Muscle layer of colon (tissue), 2 donors: ENCODE data around the gene LUZP1.
A peak's percentile ranks its signal among the peaks of the same experiment; 100 is the strongest.

Experiments used
- H3K27ac ChIP-seq: one replicate; pipeline ENCODE4 v1.7.0; 2013; ENCODE audit warnings: low read depth, mild to moderate bottlenecking, low read length, moderate library complexity
- H3K27me3 ChIP-seq, 2 donors: one replicate each; pipeline ENCODE4 v1.7.0; 2013; ENCODE audit warnings: low read length in 2 of 2, mild to moderate bottlenecking in 2 of 2; ENCODE audit not compliant: insufficient read depth in 2 of 2, control insufficient read depth in 1 of 2
- H3K36me3 ChIP-seq: one replicate; pipeline ENCODE4 v1.7.0; 2013; ENCODE audit warnings: mild to moderate bottlenecking, low read length; ENCODE audit not compliant: insufficient read depth
- H3K4me1 ChIP-seq: one replicate; pipeline ENCODE4 v1.7.0; 2013; ENCODE audit warnings: mild to moderate bottlenecking, low read length; ENCODE audit not compliant: insufficient read depth
- H3K4me3 ChIP-seq, 2 donors: one replicate each; pipeline ENCODE4 v1.7.0; 2013; ENCODE audit warnings: low read length in 2 of 2, low read depth in 1 of 2, mild to moderate bottlenecking in 1 of 2, moderate library complexity in 1 of 2
- H3K9ac ChIP-seq: one replicate; pipeline ENCODE4 v1.7.0; 2013; ENCODE audit warnings: low read length
- H3K9me3 ChIP-seq: one replicate; pipeline ENCODE4 v1.7.0; 2013; ENCODE audit warnings: mild to moderate bottlenecking, low read length
- donor health status: abdominal sarcoma.
- donor health status: Adenocarcinoma of cecum.

The LUZP1 gene

GRCh38 chr1:23185381-23185780 lies 16.7 kb upstream of the LUZP1 start:
- H3K4me3 ChIP-seq: no peak overlapping the region
- H3K9me3 ChIP-seq: no peaks in the 10 kb centered on the region
- no peaks in the 10 kb centered on the region for H3K27me3 ChIP-seq
- H3K9ac ChIP-seq: no peak overlapping the region
- no peaks in the 10 kb centered on the region for H3K4me1 ChIP-seq
- H3K27ac ChIP-seq: no peak overlapping the region
- H3K36me3 ChIP-seq: no peaks in the 10 kb centered on the region

- Histone ChIP-seq H3K4me3 (peak overlapping the region in 1 of 2 donors; percentile 64), H3K4me1 (no peaks in the 10 kb centered on the region), H3K27ac (no peak overlapping the region), H3K27me3 (no peaks in the 10 kb centered on the region), H3K9me3 (no peaks in the 10 kb centered on the region), H3K36me3 (no peaks in the 10 kb centered on the region), H3K9ac (no peak overlapping the region)
These were observed 15.7 kb upstream of the LUZP1 start for GRCh38 chr1:23184212-23184934.

DNA sequence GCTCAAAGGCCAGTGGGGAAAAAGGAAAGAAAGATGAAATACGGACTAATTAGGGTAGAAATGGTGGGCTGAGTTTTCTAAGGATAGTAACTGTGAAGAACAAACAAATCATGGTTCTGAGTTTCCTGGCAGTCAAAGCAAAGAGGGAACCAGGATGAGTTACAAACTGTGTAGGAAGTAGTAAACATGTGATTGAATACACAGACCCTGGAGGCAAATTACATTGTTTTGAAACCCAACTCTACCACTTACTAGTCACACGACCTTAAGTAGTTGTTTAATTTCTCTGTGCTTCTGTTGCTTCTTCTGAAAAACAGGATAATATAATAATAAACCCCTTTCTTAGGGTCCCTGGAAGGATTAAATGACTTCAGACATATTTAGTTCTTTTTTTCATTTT lies 11.2 kb upstream of the LUZP1 start:
- Histone ChIP-seq H3K27me3 (no peaks in the 10 kb centered on the region), H3K27ac (no peak overlapping the region), H3K36me3 (no peaks in the 10 kb centered on the region), H3K9ac (no peak overlapping the region), H3K4me1 (peaks cover 14% of the 10 kb centered on the region), H3K4me3 (no peak overlapping the region), H3K9me3 (no peaks in the 10 kb centered on the region)

DNA sequence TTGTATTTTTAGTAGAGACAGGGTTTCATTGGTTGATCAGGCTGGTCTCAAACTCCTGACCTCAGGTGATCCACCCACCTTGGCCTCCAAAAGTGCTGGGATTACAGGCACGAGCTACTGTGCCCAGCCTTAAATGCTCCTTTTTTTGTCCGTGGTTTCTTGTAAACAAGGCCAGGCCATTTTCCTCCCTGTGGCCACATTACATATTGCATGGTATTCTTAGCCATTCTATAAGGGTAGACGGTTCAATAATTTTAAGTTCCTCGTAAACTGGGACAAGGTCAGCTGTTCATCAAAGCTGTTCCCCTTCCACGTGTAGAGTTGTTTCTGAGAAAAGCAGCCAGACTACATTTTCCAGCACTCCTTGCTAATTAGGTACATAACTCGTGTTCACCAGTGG lies 10.3 kb upstream of the LUZP1 start:
- H3K4me3 ChIP-seq: no peak overlapping the region
- peak overlapping the region; percentile 81 for H3K27ac ChIP-seq
- peaks cover 14% of the 10 kb centered on the region for H3K4me1 ChIP-seq
- H3K9me3 ChIP-seq: no peaks in the 10 kb centered on the region
- H3K9ac ChIP-seq: peak overlapping the region; percentile 92
- H3K36me3 ChIP-seq: no peaks in the 10 kb centered on the region
- no peaks in the 10 kb centered on the region for H3K27me3 ChIP-seq

DNA sequence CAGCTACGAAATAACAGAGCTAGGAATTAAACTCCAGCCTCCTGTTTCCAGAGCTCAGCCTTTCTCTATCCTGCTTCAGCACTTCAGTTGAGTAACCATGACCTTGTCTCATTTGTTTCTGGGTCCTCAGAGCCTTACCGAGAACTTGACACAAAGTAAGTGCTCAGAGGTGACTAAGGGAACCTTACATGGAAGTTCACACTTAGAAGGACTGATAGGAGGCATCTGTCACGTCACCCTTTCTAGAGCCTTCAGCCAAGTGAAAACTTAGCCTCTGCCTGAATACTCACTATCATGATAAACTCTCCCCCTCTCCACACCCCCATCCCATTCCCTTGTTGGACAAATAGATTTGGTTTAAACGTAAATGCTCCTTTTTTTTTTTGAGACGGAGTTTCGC lies 9.8 kb upstream of the LUZP1 start:
- no peaks in the 10 kb centered on the region for H3K27me3 ChIP-seq
- no peaks in the 10 kb centered on the region for H3K9me3 ChIP-seq
- H3K9ac ChIP-seq: peak overlapping the region; percentile 92
- no peaks in the 10 kb centered on the region for H3K36me3 ChIP-seq
- peak overlapping the region; percentile 81 for H3K27ac ChIP-seq
- H3K4me3 ChIP-seq: peak overlapping the region; percentile 24 to 73
- H3K4me1 ChIP-seq: peaks cover 14% of the 10 kb centered on the region

DNA sequence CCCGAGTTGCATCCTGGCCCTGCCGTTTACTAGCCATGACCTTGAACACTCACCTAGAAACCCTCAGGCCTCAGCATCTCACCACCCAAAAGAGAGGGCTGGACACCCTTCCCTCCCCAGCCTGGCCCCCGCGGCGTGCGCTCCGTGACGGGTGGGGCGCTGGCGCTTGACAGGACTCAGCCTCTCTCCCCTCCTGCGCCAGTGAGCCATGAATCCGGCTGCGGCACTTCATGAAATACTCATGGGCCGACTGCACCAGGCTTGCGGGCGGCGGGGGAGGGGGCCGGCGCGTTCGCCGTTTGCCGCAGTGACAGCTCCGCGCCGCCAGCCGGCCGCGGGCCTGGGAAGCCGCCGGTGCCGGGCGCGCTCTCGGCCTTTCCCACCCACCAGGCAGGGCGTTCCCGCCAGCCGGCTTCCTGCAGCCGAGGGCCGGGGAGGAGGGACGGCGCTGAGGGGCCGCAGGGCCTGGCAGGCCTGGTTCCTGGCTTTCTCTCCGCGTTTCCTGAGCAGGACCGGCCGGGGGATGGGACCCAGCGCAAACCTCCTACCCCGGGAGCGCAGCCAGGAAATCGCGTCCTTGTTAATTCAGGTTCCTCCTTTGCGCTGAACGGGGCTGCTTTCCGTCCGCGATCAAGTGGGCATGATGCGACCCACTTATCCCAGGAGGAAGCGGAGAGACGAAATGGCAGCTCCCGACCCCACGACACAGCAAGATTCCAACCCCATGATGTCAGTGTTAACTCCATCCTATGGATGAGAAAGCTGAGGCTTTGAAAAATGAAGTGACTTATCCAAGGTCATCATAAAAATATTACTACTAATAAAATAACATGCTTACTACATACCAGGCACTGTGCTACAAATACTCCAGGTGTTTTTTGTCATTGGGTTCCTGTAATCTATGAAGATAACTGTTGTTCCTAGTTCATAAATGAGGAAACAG lies 9.1 kb upstream of the LUZP1 start:
- Histone ChIP-seq H3K9ac (peak overlapping the region; percentile 92), H3K27me3 (no peaks in the 10 kb centered on the region), H3K9me3 (no peaks in the 10 kb centered on the region), H3K4me1 (peaks cover 14% of the 10 kb centered on the region), H3K27ac (peak overlapping the region; percentile 81), H3K4me3 (peak overlapping the region; percentile 24 to 73), H3K36me3 (no peaks in the 10 kb centered on the region)

- Histone ChIP-seq H3K27ac (peak overlapping the region; percentile 81), H3K36me3 (no peaks in the 10 kb centered on the region), H3K4me1 (peaks cover 15% of the 10 kb centered on the region), H3K27me3 (no peaks in the 10 kb centered on the region), H3K4me3 (peak overlapping the region; percentile 24 to 73), H3K9ac (peak overlapping the region; percentile 92), H3K9me3 (no peaks in the 10 kb centered on the region)
These were observed 8.4 kb upstream of the LUZP1 start for GRCh38 chr1:23177031-23177430.

DNA sequence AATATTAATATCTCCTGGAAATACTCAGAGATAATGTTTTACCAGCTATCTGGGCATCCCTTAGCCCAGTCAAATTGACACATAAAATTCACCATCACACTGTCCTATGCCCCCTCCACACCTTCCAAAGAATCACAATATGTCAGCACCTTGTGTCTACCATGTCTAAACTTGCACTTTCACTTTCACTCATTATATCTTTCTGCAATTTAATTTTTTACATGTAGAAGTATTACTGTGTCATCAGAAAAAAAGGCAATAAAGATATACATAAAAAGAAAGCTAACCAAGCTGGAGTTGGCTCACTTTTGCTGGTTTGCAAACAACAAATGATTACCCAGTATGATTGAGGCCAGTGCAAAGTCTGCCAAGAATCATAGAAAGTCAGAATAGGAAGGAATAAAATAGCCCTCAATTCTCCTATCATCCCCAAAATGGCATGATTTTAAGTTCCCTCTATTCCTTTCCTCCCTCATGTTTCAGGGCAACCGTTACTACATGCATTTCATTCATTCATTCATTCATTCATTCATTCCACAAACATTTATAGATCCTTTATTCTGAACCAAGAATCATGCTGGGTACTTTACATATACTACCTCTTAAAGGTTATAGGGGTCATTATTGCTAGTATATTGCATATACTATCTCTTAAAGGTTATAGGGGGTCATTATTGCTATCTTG lies 5.9 kb upstream of the LUZP1 start:
- no peak overlapping the region for H3K9ac ChIP-seq
- no peak overlapping the region for H3K4me3 ChIP-seq
- peaks cover 31% of the 10 kb centered on the region for H3K4me1 ChIP-seq
- no peak overlapping the region for H3K27ac ChIP-seq
- H3K27me3 ChIP-seq: no peaks in the 10 kb centered on the region
- no peaks in the 10 kb centered on the region for H3K9me3 ChIP-seq
- H3K36me3 ChIP-seq: no peaks in the 10 kb centered on the region

GRCh38 chr1:23171181-23171755 lies 2.6 kb upstream of the LUZP1 start:
- Histone ChIP-seq H3K27me3 (no peaks in the 10 kb centered on the region), H3K9ac (no peak overlapping the region), H3K9me3 (no peaks in the 10 kb centered on the region), H3K4me3 (no peak overlapping the region), H3K36me3 (no peaks in the 10 kb centered on the region), H3K27ac (peak overlapping the region; percentile 20), H3K4me1 (peaks cover 31% of the 10 kb centered on the region)

DNA sequence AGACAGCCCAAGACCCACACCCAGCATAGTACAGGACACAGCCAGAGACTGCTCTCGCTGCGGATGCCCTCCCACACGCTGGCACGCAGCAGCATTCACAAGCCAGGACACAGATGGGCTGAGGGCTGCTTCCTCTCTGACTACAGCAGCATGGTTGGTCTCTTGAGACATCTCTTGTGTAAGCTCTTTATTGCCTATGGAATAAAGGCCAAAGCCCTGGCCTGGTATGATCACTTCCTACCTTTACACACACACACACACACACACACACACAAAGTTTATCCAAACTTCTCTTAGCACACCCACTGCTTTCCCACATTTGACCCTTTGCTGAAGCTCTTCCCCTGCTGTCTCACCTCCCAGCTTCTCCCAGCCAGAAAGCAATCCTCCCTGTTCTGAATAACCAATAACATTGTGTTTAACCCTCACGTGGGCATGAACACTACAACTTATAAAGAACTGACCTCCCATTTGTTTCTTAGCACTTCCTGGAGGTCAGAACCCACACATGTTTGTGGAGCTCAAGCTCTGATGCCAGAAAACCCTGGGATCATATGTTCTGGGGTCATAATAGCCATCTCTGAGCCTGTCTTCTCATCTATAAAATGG lies 1.2 kb upstream of the LUZP1 start:
- no peaks in the 10 kb centered on the region for H3K27me3 ChIP-seq
- H3K9me3 ChIP-seq: no peaks in the 10 kb centered on the region
- no peaks in the 10 kb centered on the region for H3K36me3 ChIP-seq
- peak overlapping the region; percentile 82 for H3K27ac ChIP-seq
- peaks cover 38% of the 10 kb centered on the region for H3K4me1 ChIP-seq
- peak overlapping the region in 1 of 2 donors; percentile 74 for H3K4me3 ChIP-seq
- H3K9ac ChIP-seq: peak overlapping the region; percentile 44
